Stimulated activated CD4-positive, alpha-beta T cell treated with anti-CD3 and anti-CD28 coated beads, Interleukin-2, amount 100 ng/mL, for 4 hours (primary cell): ENCODE results near the gene GFM1.

Source experiments
- DNase-seq: peaks from one replicate; pipeline ENCODE4 v3.0.0-alpha.2; 2020; ENCODE audit warnings: low read depth

The GFM1 gene

DNA sequence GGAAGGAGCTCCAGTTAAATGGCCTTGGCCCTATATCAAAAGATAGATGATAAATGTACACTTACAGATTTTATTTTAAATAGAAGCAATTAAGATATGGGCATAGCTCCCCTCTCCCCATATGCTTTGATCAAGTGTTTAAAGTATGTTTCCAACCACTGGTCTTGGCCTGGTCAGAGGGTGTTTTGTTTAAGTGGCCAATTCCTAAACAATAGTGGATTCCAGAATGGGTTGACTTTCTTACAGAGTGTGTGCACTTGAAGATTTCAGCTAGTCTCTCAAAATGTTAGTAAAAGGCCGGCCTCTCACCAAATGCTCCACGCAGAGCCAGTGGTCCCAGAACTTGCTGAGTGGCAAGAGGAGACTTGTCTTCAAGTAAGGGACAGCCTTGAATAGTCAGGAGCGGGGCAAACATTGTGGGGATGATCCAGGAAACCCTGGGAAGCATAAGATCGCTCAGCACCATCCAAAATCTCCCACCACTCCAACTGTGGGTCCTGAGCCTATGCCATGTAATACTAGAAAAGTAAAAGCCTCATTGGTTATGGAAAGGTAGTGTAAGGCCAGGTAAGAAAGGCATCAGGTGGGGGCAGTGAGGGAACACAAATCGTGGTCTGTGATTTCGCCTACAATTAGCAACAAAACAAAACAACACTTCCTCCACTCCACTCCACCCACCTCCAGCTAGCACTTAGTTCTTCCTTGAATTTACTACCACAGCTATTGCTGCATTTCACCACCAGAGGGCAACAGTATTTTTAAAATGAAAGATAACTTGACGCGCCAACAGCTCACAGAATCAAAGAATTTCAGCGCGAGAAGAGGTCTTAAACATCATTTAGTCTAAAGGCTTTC is 83.1 kb downstream of the GFM1 start:
- peak; percentile 28 for DNase-seq

DNA sequence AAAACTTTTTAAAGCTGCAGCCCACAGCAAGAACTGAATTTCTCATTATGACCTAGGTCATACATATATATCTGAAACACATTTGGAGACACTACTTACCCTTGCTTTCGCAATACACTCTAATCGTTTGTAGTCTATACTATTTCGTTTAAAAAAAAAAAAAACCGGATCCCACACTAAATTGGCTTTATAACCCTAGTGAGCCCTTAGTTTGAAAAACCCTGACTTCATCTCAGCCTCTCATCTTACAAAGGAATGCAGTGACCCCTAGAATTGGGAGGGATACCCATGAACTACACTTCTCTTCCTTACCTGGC is 83.7 kb downstream of the GFM1 start:
- no peak for DNase-seq

DNA sequence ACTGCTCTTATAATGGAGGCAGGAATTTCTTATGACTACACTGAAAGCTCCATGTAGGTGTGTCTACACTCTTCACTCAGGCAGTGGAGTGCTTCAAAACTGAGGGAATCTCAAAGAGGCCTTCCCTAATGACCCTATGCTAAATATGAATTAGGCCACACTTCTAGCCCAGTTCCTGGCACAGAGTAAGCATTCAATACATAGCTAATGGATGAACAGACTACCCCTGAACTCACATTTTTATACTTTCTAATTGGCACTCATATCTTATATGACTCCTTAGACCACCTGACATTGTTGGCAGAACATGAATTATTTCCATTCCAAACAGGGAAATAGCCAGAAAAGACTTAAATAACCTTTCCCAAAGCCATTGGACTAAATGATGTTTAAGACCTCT is 84.5 kb downstream of the GFM1 start:
- no peak for DNase-seq

DNA sequence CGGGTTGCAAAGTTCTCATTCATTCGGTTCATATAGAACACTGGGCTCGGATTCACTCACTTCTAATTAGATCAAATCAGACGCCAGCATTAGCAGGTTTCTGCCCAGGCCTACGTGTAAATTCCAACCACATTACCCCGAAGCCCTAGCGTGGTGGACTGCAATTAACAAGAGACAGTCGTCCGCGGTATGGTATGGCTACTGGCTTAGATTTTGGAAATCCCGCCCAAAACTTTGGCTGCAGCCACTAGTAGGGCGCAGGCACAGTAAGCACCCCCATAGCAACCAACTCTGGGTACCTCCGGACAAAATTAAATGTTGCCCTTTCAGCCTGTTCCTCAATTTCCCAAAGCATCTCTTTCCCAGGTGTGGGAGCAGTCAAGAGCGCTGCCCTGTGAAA is 87.2 kb downstream of the GFM1 start:
- no peak for DNase-seq

DNA sequence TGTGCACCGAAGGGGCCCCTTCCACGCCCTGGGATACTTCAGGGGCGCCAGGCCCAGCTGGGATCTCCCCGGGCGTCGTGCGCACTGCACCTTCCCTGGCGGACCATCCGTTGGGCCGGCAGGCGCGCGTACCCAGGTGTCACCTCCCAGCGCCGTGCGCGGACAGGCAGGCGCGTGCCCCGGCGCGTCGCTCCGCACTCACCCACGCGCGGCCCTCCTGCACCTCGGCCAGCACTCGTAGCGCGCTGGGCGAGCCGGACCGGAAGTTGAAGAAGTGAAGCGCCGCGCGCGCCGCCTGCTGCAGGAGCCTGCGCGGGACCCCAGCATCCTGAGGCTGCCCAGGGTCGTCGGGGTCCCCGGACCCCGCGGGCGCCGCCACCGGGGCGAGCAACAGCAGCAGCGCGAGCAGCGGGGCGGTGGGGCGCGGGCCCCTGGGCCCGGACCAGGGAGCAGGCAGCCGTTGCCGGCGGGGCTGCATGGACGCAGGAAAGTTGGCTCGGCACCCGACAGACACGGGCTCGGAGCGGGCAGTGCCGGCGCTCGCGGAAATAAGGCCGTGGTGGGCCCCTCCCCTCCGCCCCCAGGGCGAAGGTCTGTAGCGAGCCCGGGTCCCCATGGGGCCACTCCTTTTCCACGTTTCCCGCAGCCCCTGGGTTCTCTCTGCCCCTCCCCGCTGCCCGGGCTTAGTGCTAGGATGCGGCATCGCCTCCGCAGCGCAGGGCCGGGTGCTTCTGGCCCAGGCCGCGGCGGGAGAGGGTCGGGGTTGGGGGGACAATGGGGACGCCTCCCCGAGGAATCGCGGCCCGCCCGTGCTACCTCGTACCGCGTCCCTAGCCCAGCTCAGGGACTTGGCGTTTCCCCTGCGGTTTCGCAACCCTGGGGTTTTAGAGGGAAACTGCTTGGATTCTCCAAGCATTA is 87.9 kb downstream of the GFM1 start, which contains the start of gene RARRES1:
Gene RARRES1 (minus strand): TSS at position 520 of the 918 bp plus-strand sequence. CDS start 42 bp downstream, at position 478.
- DNase-seq: no peak

DNA sequence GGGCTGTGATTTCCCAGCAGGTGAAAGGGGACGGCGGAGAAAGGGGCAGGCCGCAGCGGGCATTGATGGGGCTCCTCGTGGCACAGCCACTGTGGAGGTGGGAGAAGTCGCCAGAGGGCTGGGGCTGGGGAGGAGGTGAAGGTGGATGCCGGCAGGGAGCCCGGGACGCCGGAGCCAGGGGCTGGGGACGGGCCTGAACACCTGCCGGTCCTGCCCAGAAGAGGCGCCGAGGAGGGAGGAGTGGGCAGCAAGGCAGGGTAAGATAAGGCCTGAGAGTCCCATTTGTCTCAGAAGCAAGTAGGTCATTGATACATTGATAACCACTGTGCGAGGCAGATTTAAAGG is 88.5 kb downstream of the GFM1 start:
- DNase-seq: no peak

DNA sequence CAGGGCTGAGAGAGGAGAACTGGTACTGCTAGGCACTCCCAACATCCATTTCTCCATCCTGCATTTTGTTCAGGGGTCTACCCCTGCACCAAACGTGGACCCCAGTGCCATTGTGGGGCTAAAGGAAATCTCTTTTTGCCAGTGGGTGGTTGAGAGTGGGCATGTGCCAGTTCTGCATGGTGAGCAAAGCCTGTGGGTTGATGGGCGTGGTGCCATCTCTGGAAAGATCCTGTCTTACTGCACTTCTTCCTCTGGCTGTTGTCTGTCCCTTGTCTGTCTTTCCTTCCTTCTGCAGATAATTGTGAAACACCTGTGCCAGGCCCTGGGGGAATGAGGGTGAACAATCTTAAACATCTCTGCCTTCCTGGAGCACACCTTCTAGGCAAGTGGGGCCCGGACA is 89.3 kb downstream of the GFM1 start:
- no peak for DNase-seq

DNA sequence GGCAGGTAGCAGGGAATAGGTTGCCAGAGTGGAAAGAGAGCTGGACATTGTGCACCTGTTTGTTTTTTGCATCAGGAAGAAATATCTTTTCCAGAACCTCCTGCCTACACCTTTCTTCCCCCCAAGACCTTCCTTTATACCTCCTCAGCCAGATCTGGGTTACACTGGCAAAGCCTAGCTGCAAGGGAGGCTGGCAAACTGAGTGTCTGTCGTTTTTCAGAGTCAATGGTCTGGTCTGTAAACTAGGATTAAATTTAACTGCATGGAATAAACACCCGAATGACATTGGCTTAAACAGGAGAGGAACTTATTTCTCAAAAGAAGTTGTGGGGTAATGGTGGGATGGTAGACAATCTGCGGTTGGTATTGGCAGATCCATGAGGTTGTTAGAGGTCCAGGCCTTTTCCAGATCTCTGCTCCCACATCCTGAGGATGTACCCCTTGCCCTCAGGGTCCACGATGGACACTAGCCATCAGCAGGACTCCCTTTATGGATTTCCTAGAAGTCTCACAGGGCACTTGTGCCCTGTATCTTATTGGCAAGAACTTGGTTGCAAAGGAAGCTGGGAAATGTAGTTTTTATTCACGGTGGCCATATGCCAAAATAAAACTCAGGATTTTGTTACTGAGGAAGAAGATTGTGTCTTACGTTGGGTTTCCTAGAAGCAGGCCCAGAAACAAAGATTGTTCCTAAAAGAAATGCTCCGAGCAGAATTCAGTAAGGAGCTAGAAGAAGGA is 91.1 kb downstream of the GFM1 start:
- no peak for DNase-seq

DNA sequence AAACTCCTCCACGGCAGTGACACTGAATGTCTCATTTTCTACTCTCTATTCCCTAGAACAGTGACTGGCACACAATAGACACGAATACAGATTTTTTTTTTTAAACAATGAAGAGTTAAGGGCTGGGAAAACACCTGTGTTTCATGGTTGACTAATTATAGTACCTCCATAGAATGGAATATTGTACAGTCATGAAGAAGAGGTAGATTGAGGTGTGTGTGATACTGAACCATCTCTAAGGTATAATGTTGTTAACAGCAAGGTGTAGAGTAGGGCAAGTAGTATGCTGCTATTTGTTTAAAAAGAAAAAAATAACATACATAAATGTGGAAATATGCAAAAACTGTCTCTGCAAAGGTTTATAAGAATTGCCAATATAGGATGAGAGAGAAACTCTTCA is 93.1 kb downstream of the GFM1 start:
- DNase-seq: no peak

DNA sequence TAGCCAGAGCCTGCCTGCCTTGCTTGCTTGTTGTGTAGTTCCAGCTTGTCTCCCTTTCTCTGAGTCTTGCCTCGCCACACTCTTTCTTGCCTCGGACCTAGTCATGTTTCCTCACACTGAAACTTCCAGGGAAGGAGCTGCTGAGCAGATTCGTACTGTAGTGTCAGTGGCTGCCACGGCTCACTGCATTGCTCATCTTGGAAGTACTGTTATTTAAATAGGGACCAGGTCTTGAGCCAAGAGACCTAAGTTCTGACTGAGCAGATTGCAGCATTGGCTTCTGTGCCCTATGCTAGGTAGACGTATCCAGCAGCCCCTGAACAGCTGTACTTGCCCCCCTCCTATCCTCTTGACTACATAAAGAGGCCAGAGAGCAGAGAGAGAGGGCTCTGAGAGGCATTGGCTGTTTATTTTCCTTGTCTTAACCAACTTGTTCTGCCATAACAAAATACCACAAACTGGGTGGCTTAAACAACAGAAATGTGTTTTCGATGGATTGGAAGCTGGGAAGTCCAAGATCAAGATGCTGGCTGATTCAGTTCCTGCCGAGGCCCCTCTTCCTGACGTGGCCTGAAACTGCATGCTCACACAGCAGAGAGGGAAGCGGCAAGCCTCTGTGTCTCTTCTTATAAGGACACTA is 93.8 kb downstream of the GFM1 start:
- no peak for DNase-seq

DNA sequence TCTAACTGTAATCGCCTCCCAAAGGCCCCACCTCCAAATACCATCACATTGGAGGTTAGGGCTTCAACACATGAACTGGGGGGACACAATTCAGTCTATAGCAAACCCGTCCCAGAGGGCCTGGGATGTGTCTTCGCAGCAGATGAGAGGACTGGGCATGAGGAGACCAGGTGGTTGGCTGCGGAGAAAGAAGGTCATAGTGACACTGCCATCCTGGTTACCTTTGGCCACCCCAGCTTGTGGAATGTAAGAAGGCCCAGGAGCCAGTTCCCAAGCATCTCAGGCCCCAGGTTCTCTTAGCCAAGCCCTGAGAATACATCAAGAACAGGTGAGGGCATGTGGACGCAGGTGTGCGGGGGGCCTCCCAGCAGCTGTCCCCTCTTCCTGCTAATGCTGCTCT is 94.3 kb downstream of the GFM1 start:
- no peak for DNase-seq

DNA sequence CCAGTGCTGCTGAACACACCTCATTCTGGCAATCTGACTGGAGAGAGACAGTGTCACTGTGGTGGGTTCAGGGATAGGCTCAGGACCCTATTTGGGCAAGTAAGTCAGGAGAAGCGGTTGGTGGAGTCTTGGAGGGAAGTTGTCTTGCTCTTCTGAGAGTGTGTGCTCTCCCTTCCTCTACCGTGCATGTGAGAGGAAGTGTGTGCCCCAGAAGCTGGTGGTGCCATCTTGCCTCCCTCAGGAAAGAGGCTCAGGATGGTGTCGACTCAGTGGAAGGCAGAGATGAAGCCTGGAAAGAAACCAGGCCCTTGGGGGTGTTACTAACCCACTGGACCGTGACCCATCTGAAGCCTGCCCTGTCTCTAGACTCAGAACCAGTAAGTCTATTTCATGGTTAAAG is 94.8 kb downstream of the GFM1 start:
- no peak for DNase-seq

DNA sequence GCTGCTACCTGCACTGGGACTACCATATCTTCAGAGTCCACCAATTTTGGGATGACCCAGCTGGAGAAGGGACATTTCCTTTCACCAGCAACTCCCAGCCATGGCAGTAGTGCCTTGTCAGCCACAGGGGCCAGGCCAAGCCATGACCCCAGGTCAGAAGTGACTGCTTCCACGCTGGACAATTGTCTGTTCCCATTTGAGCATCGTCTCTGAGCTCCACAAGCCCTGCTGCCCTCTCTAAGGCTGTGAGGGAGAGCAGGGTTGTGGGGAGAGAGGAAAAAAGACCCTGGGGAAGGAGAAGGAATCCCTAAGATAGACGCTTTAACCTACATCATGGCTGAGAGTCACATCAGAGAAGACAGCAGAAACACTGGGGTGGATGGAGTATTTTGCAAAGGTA is 95.3 kb downstream of the GFM1 start:
- no peak for DNase-seq
